ENCODE data around the gene RAB27A.
"Not testable (repeated sequence)": the region's sequence is repeated elsewhere in the genome, so short reads cannot be mapped to it uniquely, and the experiment has no call there.

The RAB27A gene

GRCh38 chr15:55320963-55321362 lies 31.4 kb upstream of the RAB27A start:
- DNase-seq (ENCODE audit: extremely low spot score), result no peak
- TF ChIP-seq BHLHE40 (IDR thresholded peaks at IDR 0.05; ENCODE audit: borderline replicate concordance), result no peak
- TF ChIP-seq ELF4 (IDR thresholded peaks at IDR 0.05), result no peak
- TF ChIP-seq FOXA1 (IDR thresholded peaks at IDR 0.05), result no peak
- TF ChIP-seq NFRKB (IDR thresholded peaks at IDR 0.05), result no peak
- TF ChIP-seq ZNF384 (IDR thresholded peaks at IDR 0.05), result no peak
- TF ChIP-seq L3MBTL2 (conservative IDR thresholded peaks at IDR 0.05), result no peak
- ChIA-PET CTCF (no interaction called here), POLR2A (no interaction called here)

- CTCF ChIA-PET, result no interaction called here
- DNase-seq (ENCODE audit: extremely low spot score), result no peak
- TF ChIP-seq NFRKB (IDR thresholded peaks at IDR 0.05) (no peak), L3MBTL2 (conservative IDR thresholded peaks at IDR 0.05) (no peak), ARNT (IDR thresholded peaks at IDR 0.05) (no peak), ELF4 (IDR thresholded peaks at IDR 0.05) (no peak), BHLHE40 (IDR thresholded peaks at IDR 0.05; ENCODE audit: borderline replicate concordance) (no peak), FOXA1 (IDR thresholded peaks at IDR 0.05) (no peak), FOXK2 (IDR thresholded peaks at IDR 0.05) (no peak), LEF1 (IDR thresholded peaks at IDR 0.05; ENCODE audit: borderline replicate concordance) (no peak), CTBP1 (IDR thresholded peaks at IDR 0.05; ENCODE audit: borderline replicate concordance) (no peak), PKNOX1 (IDR thresholded peaks at IDR 0.05) (no peak), FOXM1 (IDR thresholded peaks at IDR 0.05; ENCODE audit: borderline replicate concordance) (no peak)
- POLR2A ChIA-PET, result no interaction called here
Observed at GRCh38 chr15:55320238-55320550, 30.6 kb upstream of the RAB27A start.

- TF ChIP-seq TARDBP (IDR thresholded peaks at IDR 0.05) (no peak), FOXA1 (IDR thresholded peaks at IDR 0.05) (no peak), NFRKB (IDR thresholded peaks at IDR 0.05) (no peak)
- DNase-seq (ENCODE audit: extremely low spot score), result no peak
- ChIA-PET CTCF (interaction anchor here (0.5 to 1.3 kb wide), 2 partner anchors 120 to 674 kb away, joined by 3 to 14 read pairs; no protein-coding TSS in a partner anchor), POLR2A (interaction anchor here (0.6 to 1.4 kb wide), 9 partner anchors 8 to 114 kb away, joined by 3 to 15 read pairs (median 4); partner anchors contain the start of genes CCPG1 and PIERCE2)
Observed at GRCh38 chr15:55319537-55320237, 30.1 kb upstream of the RAB27A start.

- CTCF ChIA-PET, result interaction anchor here (0.5 to 1.3 kb wide), 2 partner anchors 121 to 675 kb away, joined by 3 to 14 read pairs; no protein-coding TSS in a partner anchor
- POLR2A ChIA-PET, result interaction anchor here (0.6 to 1.4 kb wide), 10 partner anchors 9 to 117 kb away, joined by 3 to 15 read pairs (median 4); partner anchors contain the start of genes CCPG1 and PIERCE2
- no peak for TF ChIP-seq NFRKB (IDR thresholded peaks at IDR 0.05)
- no peak for TF ChIP-seq TARDBP (IDR thresholded peaks at IDR 0.05)
- TF ChIP-seq L3MBTL2 (conservative IDR thresholded peaks at IDR 0.05), result peak; percentile 47
- TF ChIP-seq BHLHE40 (IDR thresholded peaks at IDR 0.05; ENCODE audit: borderline replicate concordance), result no peak
- no peak for TF ChIP-seq FOXA1 (IDR thresholded peaks at IDR 0.05)
- no peak for TF ChIP-seq FOXM1 (IDR thresholded peaks at IDR 0.05; ENCODE audit: borderline replicate concordance)
- TF ChIP-seq ZNF384 (IDR thresholded peaks at IDR 0.05), result peak; percentile 70
- TF ChIP-seq ELF4 (IDR thresholded peaks at IDR 0.05), result peak; percentile 82
- TF ChIP-seq SP1 (IDR thresholded peaks at IDR 0.05), result no peak
- TF ChIP-seq SUZ12 (IDR thresholded peaks at IDR 0.05), result no peak
- no peak for TF ChIP-seq FOXK2 (IDR thresholded peaks at IDR 0.05)
- no peak for TF ChIP-seq LEF1 (IDR thresholded peaks at IDR 0.05; ENCODE audit: borderline replicate concordance)
- TF ChIP-seq ARNT (IDR thresholded peaks at IDR 0.05), result no peak
- DNase-seq (ENCODE audit: extremely low spot score), result peak; percentile 68
Observed at GRCh38 chr15:55318588-55319494, 29.2 kb upstream of the RAB27A start, which contains the start of the genes PIGB and PIGBOS1. PIGB (plus strand) TSS chr15:55319222; CDS start chr15:55319251, 29 bp downstream. PIGBOS1 (minus strand) TSS chr15:55319123; CDS start chr15:55317792, 1,331 bp downstream.

- CTCF ChIA-PET; POLR2A ChIA-PET; DNase-seq (ENCODE audit: extremely low spot score): not testable (repeated sequence)
Observed at GRCh38 chr15:55302801-55303200, 13.2 kb upstream of the RAB27A start.

- CTCF ChIA-PET, result interaction anchor here (0.6 kb wide), 1 partner anchor 99 kb away, joined by 3 read pairs; no protein-coding TSS in a partner anchor
- POLR2A ChIA-PET, result no interaction called here
- DNase-seq (ENCODE audit: extremely low spot score), result no peak
- TF ChIP-seq HDGF (IDR thresholded peaks at IDR 0.05; ENCODE audit: borderline replicate concordance) (no peak), FOXM1 (IDR thresholded peaks at IDR 0.05; ENCODE audit: borderline replicate concordance) (no peak), CTBP1 (IDR thresholded peaks at IDR 0.05; ENCODE audit: borderline replicate concordance) (no peak), L3MBTL2 (conservative IDR thresholded peaks at IDR 0.05) (no peak)
Observed at GRCh38 chr15:55297315-55297714, 7.7 kb upstream of the RAB27A start.

GRCh38 chr15:55290528-55291057 lies 980 bp upstream of the RAB27A start:
- ChIA-PET CTCF (interaction anchor here (0.5 to 1.1 kb wide), 3 partner anchors 73 to 1288 kb away, joined by 3 to 5 read pairs (median 4); no protein-coding TSS in a partner anchor), POLR2A (interaction anchor here (0.9 kb wide), 1 partner anchor 94 kb away, joined by 3 read pairs; the partner anchor contains the start of gene RSL24D1)

More at GRCh38 chr15:55290528-55291057, 980 bp upstream of the RAB27A start:
- TF ChIP-seq FOXM1 (IDR thresholded peaks at IDR 0.05; ENCODE audit: borderline replicate concordance) (no peak), TARDBP (IDR thresholded peaks at IDR 0.05) (no peak), L3MBTL2 (conservative IDR thresholded peaks at IDR 0.05) (peak; percentile 74), ELF4 (IDR thresholded peaks at IDR 0.05) (no peak), NFRKB (IDR thresholded peaks at IDR 0.05) (no peak), CTBP1 (IDR thresholded peaks at IDR 0.05; ENCODE audit: borderline replicate concordance) (no peak)
- peak; percentile 65 for DNase-seq (ENCODE audit: extremely low spot score)
